HepG2 (cell line): ENCODE results near the gene ABCB11. TPM values are rescaled to one million over a fixed set of nuclear protein-coding genes. Genes with fewer than 3 reads are reported as not detected.

Source experiments
- ATAC-seq: fragments of 200-7000 bp; cut with Tn5 transposase; 3 replicates; pipeline ENCODE4 v1.9.1; 2020; ENCODE audit warnings: mild to moderate bottlenecking, moderate library complexity
- BruUV-seq: library from RNA; stranded (reverse); fragments of 400-500 nt; replicated peaks from 2 replicates; lab custom pipeline; 2021; lab: Mats Ljungman, UMichigan
- CTCF ChIA-PET: fragments of 300-600 bp; formaldehyde crosslinking; extraction: SDS; loops from one replicate; lab custom pipeline; 2021; ENCODE audit warnings: low total read pairs, inconsistent platforms, low intra/inter-chr PET ratio; lab: Yijun Ruan, JAX
- POLR2A ChIA-PET: fragments of 350-600 bp; sonication (Branson Sonifier 250); formaldehyde crosslinking; loops from one replicate; lab custom pipeline; 2020; ENCODE audit warnings: antibody characterized with exemption, inconsistent platforms; lab: Yijun Ruan, JAX
- DNase-seq: peaks from one replicate; pipeline ENCODE4 v3.0.0-alpha.2; 2015; ENCODE audit warnings: low spot score
- FAIRE-seq: peaks from 3 replicates; lab custom pipeline; 2011; peaks lifted over from hg19 to GRCh38; lab: Jason Lieb, UNC
- H2AFZ ChIP-seq: one replicate; pipeline ENCODE4 v1.6.1; 2011; ENCODE audit warnings: low read length, inconsistent platforms
- H3K27ac ChIP-seq: fragments of 300-600 bp; 3 replicates; pipeline ENCODE4 v1.8.0; 2011; ENCODE audit warnings: mixed run types, mild to moderate bottlenecking, mixed read lengths, low read length, inconsistent platforms; ENCODE audit not compliant: insufficient read depth; ENCODE audit errors: extremely low read length
- H3K27me3 ChIP-seq, 2 experiments: fragments of 200-600 bp in 1 of 2; 2 replicates in 1 of 2; 3 replicates in 1 of 2; pipeline versions ENCODE4 v1.6.0 to v1.8.0; 2011; ENCODE audit warnings: low read length in 2 of 2, mild to moderate bottlenecking in 2 of 2, moderate library complexity in 2 of 2, inconsistent platforms in 1 of 2; ENCODE audit not compliant: insufficient read depth in 2 of 2, control insufficient read depth in 1 of 2
- H3K36me3 ChIP-seq, 2 experiments: fragments of 200-600 bp in 1 of 2; replicated peaks in 1 of 2; 2 replicates in 1 of 2; 3 replicates in 1 of 2; pipeline versions ENCODE4 v1.5.1 to v1.8.0; 2011; ENCODE audit warnings: low read length in 2 of 2, inconsistent platforms in 1 of 2; ENCODE audit not compliant: insufficient read depth in 2 of 2, control insufficient read depth in 1 of 2
- H3K4me1 ChIP-seq: 2 replicates; pipeline ENCODE4 v1.5.1; 2012; ENCODE audit warnings: low read length, inconsistent platforms; ENCODE audit not compliant: insufficient read depth
- H3K4me2 ChIP-seq: 2 replicates; pipeline ENCODE4 v1.6.0; 2011; ENCODE audit warnings: low read depth, low read length, inconsistent platforms
- H3K4me3 ChIP-seq, 3 experiments: fragments of 200-600 bp in 1 of 3; sonication (generic), shearing (Covaris generic) in 1 of 3; replicated peaks in 1 of 3; 2 replicates each; pipeline ENCODE4 v1.5.1; 2011 to 2016; ENCODE audit warnings: low read length in 3 of 3, inconsistent platforms in 2 of 3, low read depth in 2 of 3, mild to moderate bottlenecking in 2 of 3, control low read depth in 1 of 3, mixed read lengths in 1 of 3; ENCODE audit not compliant: insufficient read depth in 1 of 3
- H3K79me2 ChIP-seq: one replicate; pipeline ENCODE4 v1.6.1; 2011; ENCODE audit warnings: low read length, inconsistent platforms; ENCODE audit not compliant: insufficient read depth
- H3K9ac ChIP-seq: 2 replicates; pipeline ENCODE4 v1.6.0; 2011; ENCODE audit warnings: mild to moderate bottlenecking, low read depth, low read length, inconsistent platforms; ENCODE audit not compliant: insufficient read depth
- H3K9me3 ChIP-seq: 2 replicates; pipeline ENCODE4 v1.5.1; 2012; ENCODE audit warnings: mild to moderate bottlenecking, low read length
- H4K20me1 ChIP-seq: 2 replicates; pipeline ENCODE4 v1.6.0; 2011; ENCODE audit warnings: inconsistent platforms, mild to moderate bottlenecking, low read length, moderate library complexity; ENCODE audit not compliant: insufficient read depth
- ATM ChIP-seq: fragments of 450-650 bp; IDR thresholded peaks from 2 replicates; pipeline ENCODE4 v1.7.1; 2017; ENCODE audit warnings: mild to moderate bottlenecking, borderline replicate concordance
- ESRRA ChIP-seq: sonication (generic); formaldehyde crosslinking; IDR thresholded peaks from 2 replicates; pipeline ENCODE4 v1.5.1; 2020; ENCODE audit warnings: mild to moderate bottlenecking, low read depth, missing genetic modification reagents
- FOXA3 ChIP-seq: IDR thresholded peaks from 2 replicates; pipeline ENCODE4 v1.6.1; 2016; ENCODE audit warnings: missing genetic modification reagents, missing compliant biosample characterization
- IKZF4 ChIP-seq: sonication (generic); formaldehyde crosslinking; IDR thresholded peaks from 2 replicates; pipeline ENCODE4 v1.5.1; 2020; ENCODE audit warnings: borderline replicate concordance, mild to moderate bottlenecking, low read depth, missing genetic modification reagents; ENCODE audit errors: not compliant biosample characterization
- NR2F1 ChIP-seq, 2 experiments: fragments of 450-650 bp in 1 of 2; formaldehyde crosslinking in 1 of 2; IDR thresholded peaks; 2 replicates each; pipeline versions ENCODE4 v1.5.0 to v1.6.1; 2016 to 2020; ENCODE audit warnings: mild to moderate bottlenecking in 1 of 2, missing compliant biosample characterization in 1 of 2, missing genetic modification reagents in 1 of 2, moderate library complexity in 1 of 2
- PAWR ChIP-seq: sonication (generic); formaldehyde crosslinking; IDR thresholded peaks from 2 replicates; pipeline ENCODE4 v1.4.0; 2020; ENCODE audit warnings: missing genetic modification reagents, mild to moderate bottlenecking, borderline replicate concordance
- PHF21A ChIP-seq: sonication (generic); formaldehyde crosslinking; IDR thresholded peaks from 2 replicates; pipeline ENCODE4 v1.5.0; 2020; ENCODE audit warnings: mild to moderate bottlenecking, missing genetic modification reagents
- POLR2AphosphoS2 ChIP-seq: IDR thresholded peaks from 2 replicates; pipeline ENCODE4 v1.6.1; 2011; ENCODE audit warnings: low read depth, low read length, improper control_type of control experiment
- ZBTB42 ChIP-seq: sonication (generic); formaldehyde crosslinking; IDR thresholded peaks from 2 replicates; pipeline ENCODE4 v1.5.0; 2020; ENCODE audit warnings: mild to moderate bottlenecking, missing genetic modification reagents
- ZNF101 ChIP-seq: sonication (generic); formaldehyde crosslinking; IDR thresholded peaks from 2 replicates; pipeline ENCODE4 v1.4.0; 2020; ENCODE audit warnings: mild to moderate bottlenecking, low read depth, missing genetic modification reagents, borderline replicate concordance
- ZNF180 ChIP-seq: sonication (generic); formaldehyde crosslinking; IDR thresholded peaks from 2 replicates; pipeline ENCODE4 v1.4.0; 2020; ENCODE audit warnings: low read depth, missing genetic modification reagents, borderline replicate concordance
- ZNF615 ChIP-seq: sonication (generic); formaldehyde crosslinking; IDR thresholded peaks from 2 replicates; pipeline ENCODE4 v1.5.0; 2020; ENCODE audit warnings: mild to moderate bottlenecking, missing genetic modification reagents, borderline replicate concordance
- ZSCAN12 ChIP-seq: sonication (generic); formaldehyde crosslinking; IDR thresholded peaks from 2 replicates; pipeline ENCODE4 v1.9.0; 2021; ENCODE audit warnings: mild to moderate bottlenecking, missing genetic modification reagents
- ZSCAN31 ChIP-seq: sonication (generic); formaldehyde crosslinking; IDR thresholded peaks from 2 replicates; pipeline ENCODE4 v1.5.0; 2020; ENCODE audit warnings: low read depth, mild to moderate bottlenecking, missing genetic modification reagents
- WGBS: methylation state at CpG from one replicate; pipeline ENCODE4 v1.1.6; 2017; ENCODE audit warnings: low lambda C conversion rate; 5-methylcytosine and 5-hydroxymethylcytosine counted together
- in situ Hi-C: cut with HindIII; loops from 2 replicates; pipeline ENCODE4 v1.10.0; 2017; ENCODE audit warnings: low pct_unique_long_range_greater_than_20kb; ENCODE audit not compliant: extremely low pct_ligation_motif_present
- intact Hi-C: fragments of 100-400 bp; cut with micrococcal nuclease; formaldehyde crosslinking; loops from one replicate; pipeline ENCODE4 v1.10.0; 2022; ENCODE audit not compliant: unreplicated experiment
- polyA plus RNA-seq, 8 experiments: library from polyadenylated mRNA; depleted of rRNA in 3 of 8; stranded (reverse) in 7 of 8; unstranded in 1 of 8; fragments of >200 nt; fragmentation: Illumina TruSeq in 4 of 8; extraction: Trizol in 4 of 8; gene quantifications; 2 replicates each; pipeline versions ENCODE4 v1.2.1 to v1.2.3, GENCODE V29; 2011 to 2016; ENCODE audit warnings: low read depth in 4 of 8, missing spikeins in 1 of 8, mixed read lengths in 1 of 8; ENCODE audit not compliant: insufficient read depth in 1 of 8
- total RNA-seq, 5 experiments: library from RNA; depleted of rRNA; stranded (reverse); fragments of >200 nt; fragmentation: Illumina TruSeq; extraction: Trizol; gene quantifications; 2 replicates each; pipeline ENCODE4 v1.2.3, GENCODE V29; 2016; ENCODE audit warnings: low read depth in 1 of 5
- TF ChIP-seq, protein P1 (sequence below): sonication (generic); formaldehyde crosslinking; IDR thresholded peaks from 2 replicates; pipeline ENCODE4 v1.5.0; 2020; ENCODE audit warnings: missing genetic modification reagents
- TF ChIP-seq, protein P2 (sequence below): sonication (generic); formaldehyde crosslinking; IDR thresholded peaks from 2 replicates; pipeline ENCODE4 v1.9.0; 2021; ENCODE audit warnings: mild to moderate bottlenecking, missing genetic modification reagents

ABCB11 gene
- total and polyA plus RNA-seq, 2 of the 13 experiments (the other 11 are each of a cell fraction or from before 2014, with no cell fraction given): not detected

DNA sequence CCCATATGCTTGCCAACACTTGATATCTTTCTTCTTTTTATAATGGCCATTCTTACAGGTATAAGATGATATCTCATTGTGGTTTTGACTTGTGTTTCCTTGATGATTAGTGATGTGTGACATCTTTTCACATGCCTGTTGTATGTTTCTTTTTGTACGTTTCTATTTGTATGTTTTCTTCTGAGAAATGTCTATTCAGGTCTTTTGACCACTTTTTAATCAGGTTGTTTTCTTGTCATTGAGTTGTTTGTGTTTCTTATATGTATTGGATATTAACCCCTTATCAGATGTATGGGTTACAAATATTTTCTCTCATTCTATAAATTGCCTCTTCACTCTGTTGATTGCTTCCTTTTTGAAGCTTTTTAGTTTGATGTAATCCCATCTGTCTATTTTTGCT is 42.4 kb downstream of the ABCB11 start (continued):
- TF ChIP-seq ZSCAN12 (CRISPR knock-in tag) (no peak), POLR2AphosphoS2 (no peak), ESRRA (no peak)

DNA sequence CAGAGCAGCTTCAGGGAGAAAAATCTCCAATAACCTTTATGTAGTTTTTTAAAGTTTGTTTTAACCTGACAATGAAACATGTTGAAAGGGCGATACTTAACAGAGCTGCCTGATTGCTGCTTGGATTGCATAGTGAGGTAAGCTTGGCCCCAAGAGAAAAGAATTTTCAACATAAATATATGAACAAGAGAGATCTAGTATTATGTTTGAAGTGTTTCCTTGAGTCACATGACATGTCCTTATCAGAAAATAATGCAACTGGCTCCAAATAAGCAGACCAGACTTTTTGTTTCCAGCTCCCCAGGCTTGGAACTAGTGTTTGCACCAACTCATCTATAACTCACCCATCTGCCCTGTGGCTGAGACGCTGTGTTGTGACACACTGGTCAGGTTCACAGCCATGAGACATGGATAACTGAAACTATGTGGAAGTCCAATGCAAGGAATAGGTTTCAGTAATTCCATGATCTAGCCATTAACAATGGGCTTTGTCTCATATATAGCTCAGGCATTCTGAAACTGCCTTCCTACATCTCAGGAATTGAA is 44.7 kb downstream of the ABCB11 start:
- in situ Hi-C loops: no loop called here
- no peak overlapping the region for H3K27ac ChIP-seq
- no peaks in the 10 kb centered on the region for H3K9me3 ChIP-seq
- no peaks in the 10 kb centered on the region for H4K20me1 ChIP-seq
- H3K4me2 ChIP-seq: no peak overlapping the region
- no peak for FAIRE-seq
- H3K9ac ChIP-seq: no peak overlapping the region
- TF ChIP-seq PHF21A (CRISPR knock-in tag) (no peak), ZNF180 (CRISPR knock-in tag) (no peak), ZBTB42 (CRISPR knock-in tag) (no peak), PAWR (CRISPR knock-in tag) (no peak), FOXA3 (no peak), ZNF101 (no peak), ATM (no peak), ZSCAN31 (no peak), ZNF615 (CRISPR knock-in tag) (no peak), NR2F1 (CRISPR knock-in tag; IDR thresholded peaks at IDR 0.05) (no peak), IKZF4 (CRISPR knock-in tag) (no peak)
- TF ChIP-seq, protein P1, sequence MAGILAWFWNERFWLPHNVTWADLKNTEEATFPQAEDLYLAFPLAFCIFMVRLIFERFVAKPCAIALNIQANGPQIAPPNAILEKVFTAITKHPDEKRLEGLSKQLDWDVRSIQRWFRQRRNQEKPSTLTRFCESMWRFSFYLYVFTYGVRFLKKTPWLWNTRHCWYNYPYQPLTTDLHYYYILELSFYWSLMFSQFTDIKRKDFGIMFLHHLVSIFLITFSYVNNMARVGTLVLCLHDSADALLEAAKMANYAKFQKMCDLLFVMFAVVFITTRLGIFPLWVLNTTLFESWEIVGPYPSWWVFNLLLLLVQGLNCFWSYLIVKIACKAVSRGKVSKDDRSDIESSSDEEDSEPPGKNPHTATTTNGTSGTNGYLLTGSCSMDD (CRISPR knock-in tag): no peak
- TF ChIP-seq, protein P2, sequence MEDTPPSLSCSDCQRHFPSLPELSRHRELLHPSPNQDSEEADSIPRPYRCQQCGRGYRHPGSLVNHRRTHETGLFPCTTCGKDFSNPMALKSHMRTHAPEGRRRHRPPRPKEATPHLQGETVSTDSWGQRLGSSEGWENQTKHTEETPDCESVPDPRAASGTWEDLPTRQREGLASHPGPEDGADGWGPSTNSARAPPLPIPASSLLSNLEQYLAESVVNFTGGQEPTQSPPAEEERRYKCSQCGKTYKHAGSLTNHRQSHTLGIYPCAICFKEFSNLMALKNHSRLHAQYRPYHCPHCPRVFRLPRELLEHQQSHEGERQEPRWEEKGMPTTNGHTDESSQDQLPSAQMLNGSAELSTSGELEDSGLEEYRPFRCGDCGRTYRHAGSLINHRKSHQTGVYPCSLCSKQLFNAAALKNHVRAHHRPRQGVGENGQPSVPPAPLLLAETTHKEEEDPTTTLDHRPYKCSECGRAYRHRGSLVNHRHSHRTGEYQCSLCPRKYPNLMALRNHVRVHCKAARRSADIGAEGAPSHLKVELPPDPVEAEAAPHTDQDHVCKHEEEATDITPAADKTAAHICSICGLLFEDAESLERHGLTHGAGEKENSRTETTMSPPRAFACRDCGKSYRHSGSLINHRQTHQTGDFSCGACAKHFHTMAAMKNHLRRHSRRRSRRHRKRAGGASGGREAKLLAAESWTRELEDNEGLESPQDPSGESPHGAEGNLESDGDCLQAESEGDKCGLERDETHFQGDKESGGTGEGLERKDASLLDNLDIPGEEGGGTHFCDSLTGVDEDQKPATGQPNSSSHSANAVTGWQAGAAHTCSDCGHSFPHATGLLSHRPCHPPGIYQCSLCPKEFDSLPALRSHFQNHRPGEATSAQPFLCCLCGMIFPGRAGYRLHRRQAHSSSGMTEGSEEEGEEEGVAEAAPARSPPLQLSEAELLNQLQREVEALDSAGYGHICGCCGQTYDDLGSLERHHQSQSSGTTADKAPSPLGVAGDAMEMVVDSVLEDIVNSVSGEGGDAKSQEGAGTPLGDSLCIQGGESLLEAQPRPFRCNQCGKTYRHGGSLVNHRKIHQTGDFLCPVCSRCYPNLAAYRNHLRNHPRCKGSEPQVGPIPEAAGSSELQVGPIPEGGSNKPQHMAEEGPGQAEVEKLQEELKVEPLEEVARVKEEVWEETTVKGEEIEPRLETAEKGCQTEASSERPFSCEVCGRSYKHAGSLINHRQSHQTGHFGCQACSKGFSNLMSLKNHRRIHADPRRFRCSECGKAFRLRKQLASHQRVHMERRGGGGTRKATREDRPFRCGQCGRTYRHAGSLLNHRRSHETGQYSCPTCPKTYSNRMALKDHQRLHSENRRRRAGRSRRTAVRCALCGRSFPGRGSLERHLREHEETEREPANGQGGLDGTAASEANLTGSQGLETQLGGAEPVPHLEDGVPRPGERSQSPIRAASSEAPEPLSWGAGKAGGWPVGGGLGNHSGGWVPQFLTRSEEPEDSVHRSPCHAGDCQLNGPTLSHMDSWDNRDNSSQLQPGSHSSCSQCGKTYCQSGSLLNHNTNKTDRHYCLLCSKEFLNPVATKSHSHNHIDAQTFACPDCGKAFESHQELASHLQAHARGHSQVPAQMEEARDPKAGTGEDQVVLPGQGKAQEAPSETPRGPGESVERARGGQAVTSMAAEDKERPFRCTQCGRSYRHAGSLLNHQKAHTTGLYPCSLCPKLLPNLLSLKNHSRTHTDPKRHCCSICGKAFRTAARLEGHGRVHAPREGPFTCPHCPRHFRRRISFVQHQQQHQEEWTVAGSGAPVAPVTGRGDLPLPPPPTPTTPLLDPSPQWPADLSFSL (CRISPR knock-in tag): no peak
- no peak for ATAC-seq
- no peaks in the 10 kb centered on the region for H3K4me1 ChIP-seq
- 50% methylated on average over 2 of the region's 2 CpGs for WGBS
- no peak overlapping the region for H2AFZ ChIP-seq
- no TSS peak for BruUV-seq
- H3K4me3 ChIP-seq: no peak overlapping the region
- DNase-seq: no peak
- no peaks in the 10 kb centered on the region for H3K36me3 ChIP-seq
- intact Hi-C loops: no loop called here
- H3K27me3 ChIP-seq: no peaks in the 10 kb centered on the region
- POLR2A ChIA-PET: no interaction called here
- H3K79me2 ChIP-seq: no peaks in the 10 kb centered on the region
- CTCF ChIA-PET: no interaction called here
